GM19395 (cell line): Measurements from ENCODE around the gene BSND.
A peak's percentile ranks its signal among the peaks of the same experiment; 100 is the strongest.

Source experiments
- ATAC-seq: cut with Tn5 transposase; IDR thresholded peaks from one replicate; pipeline ENCODE4 v1.9.1; 2021; ENCODE audit warnings: mild to moderate bottlenecking, moderate library complexity; ENCODE audit not compliant: unreplicated experiment

BSND gene

DNA sequence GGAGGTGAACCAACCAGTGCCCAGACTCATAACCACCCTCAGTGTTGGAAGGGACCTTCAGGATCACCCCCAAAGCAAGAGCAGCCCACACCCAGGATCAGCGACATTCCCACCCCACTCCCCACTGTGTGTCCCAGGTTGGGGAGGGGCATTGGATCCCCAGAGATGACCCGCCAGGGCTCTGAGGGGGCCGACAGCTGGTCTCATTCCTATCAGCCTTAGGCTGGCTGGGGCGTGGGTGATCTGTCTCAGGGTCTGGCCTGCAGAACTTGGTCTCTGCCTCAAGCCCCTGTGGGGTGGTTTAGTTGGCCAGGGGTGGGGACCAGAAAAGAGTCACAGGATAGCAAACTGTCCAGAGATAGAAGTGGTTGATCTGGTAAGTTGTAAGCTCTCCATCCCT lies 7.8 kb upstream of the BSND start:
- ATAC-seq, result no peak

DNA sequence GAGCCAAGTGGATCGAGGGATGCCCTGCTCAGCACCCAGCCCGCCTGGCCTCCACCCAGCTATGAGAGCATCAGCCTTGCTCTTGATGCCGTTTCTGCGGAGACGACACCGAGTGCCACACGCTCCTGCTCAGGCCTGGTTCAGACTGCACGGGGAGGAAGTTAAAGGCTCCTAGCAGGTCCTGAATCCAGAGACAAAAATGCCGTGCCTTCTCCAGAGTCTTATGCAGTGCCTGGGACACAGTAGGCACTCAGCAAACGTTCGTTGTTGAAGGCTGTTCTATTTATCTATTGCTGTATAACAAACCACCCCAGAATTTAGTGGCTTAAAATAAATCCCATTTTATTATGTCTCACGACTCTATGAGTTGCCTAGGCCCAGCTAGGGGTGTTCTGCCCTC lies 6.8 kb upstream of the BSND start:
- ATAC-seq, result no peak

GRCh38 chr1:54993140-54993539 lies 5.6 kb upstream of the BSND start:
- no peak for ATAC-seq

- no peak for ATAC-seq
Observed at GRCh38 chr1:54994355-54994990, 4.3 kb upstream of the BSND start.

DNA sequence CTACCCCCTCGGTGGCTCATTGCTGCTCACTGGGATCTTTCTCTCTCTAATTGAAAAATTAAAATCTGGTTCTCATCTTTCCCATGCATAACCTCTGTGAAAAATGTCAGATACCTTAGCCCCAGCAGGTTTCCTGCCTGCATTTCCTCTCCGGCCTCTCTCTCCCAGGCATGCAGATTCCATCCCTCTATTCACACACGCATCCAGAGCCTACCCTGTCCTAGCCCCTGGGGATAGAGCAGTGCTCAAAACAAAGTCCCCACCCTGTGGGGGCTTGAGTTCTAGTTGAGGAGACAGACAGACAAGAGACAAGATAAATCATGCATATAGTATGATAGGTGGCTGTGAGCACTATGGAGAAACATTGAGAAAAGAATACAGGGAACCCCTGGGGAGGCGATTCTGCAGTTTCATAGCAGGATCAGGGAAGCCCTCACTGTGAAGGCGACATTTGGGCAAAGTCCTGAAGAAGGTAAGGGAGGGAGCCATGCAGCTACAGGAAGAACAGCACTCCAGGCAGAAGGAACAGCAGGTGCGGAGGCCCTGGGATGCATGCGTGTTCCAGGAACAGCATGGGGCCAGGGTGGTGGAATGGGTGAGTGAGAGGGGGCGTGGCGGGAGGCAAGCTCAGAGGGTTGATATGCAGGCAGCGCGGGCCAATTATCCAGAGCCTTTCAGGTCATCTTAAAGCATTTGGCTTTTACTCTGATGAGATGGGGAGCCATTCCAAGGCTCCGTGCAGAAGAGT lies 3.5 kb upstream of the BSND start:
- no peak for ATAC-seq

GRCh38 chr1:54995835-54996234 lies 2.9 kb upstream of the BSND start:
- ATAC-seq, result no peak

- ATAC-seq, result peak; percentile 91
Observed at GRCh38 chr1:54996359-54996868, 2.3 kb upstream of the BSND start.

- no peak for ATAC-seq
Observed at GRCh38 chr1:54996869-54997710, 1.6 kb upstream of the BSND start.

- no peak for ATAC-seq
Observed at GRCh38 chr1:54997711-54997986, 1.1 kb upstream of the BSND start.

- ATAC-seq, result no peak
Observed at GRCh38 chr1:54998100-54998499, 633 bp upstream of the BSND start.

DNA sequence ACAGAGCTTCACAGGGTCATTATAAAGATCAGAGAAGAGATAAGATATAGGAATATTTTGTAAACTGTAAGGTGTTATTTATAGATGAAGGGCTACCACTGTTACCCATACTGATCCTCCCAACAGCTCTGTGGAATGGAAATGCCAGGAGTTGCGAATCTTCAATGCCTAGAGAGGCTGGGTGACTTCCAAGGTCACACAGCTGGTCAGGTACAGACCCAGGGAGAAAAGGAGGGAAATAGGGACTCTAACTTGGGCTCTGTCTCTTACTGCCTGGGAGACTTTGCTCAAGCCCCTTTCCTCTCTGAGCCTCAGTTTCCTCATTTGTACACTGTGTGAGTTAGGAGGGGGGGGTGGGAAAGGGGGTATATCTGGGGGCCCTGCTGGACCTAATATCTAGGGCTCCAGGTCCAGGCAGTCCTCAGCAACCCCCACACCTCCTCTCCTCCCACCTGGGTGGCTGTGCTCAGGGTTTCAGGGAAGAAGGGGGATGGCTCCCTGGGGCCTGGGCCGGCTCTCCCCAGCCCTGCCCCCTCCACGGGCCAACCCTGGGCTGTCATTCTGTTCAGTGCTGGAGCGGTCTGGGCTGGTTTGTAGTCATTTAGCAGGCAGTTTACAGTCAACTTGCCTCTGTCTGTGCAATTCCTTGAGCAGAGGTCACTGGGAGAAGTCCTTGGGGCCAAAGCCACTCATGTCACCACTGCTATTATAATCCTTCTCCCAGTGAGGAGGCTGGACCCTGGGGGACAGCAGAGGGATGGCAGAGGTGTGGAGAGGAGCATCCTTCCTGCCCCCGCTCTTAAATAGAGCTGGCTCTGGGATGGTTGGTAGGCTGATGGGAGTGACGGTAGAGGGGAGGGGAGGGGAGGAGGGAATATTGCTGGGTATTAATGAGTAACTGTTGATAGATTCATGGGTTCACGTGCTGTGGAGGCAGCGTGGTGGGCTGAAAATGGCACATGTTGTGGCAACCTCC lies 1.7 kb downstream of the BSND start:
- ATAC-seq, result no peak

GRCh38 chr1:55001311-55001710 lies 2.6 kb downstream of the BSND start:
- ATAC-seq, result no peak

DNA sequence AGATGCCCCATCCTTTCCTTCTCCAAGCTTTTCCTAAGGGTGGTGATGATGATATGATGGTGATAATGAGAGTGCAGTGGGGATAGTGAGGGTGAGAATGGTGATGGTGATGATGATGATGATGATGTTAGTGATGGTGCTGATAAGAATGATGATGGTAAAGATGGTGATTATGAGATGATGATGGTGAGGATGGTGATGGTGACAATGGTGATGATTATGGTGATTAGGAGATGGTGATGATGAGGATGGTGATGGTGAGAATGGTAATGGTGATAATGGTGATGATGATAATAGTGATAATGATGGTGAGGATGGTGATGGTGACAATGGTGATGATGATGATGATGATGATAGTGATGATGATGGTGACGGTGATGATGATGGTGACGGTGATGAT lies 4.0 kb downstream of the BSND start:
- no peak for ATAC-seq

- no peak for ATAC-seq
Observed at GRCh38 chr1:55005351-55006140, 6.8 kb downstream of the BSND start.

- no peak for ATAC-seq
Observed at GRCh38 chr1:55006931-55007330, 8.2 kb downstream of the BSND start.

- ATAC-seq, result no peak
Observed at GRCh38 chr1:55007625-55008024, 8.9 kb downstream of the BSND start.

GRCh38 chr1:55010194-55010886 lies 11.6 kb downstream of the BSND start:
- ATAC-seq, result no peak

- ATAC-seq, result no peak
Observed at GRCh38 chr1:55010887-55011217, 12.1 kb downstream of the BSND start.

- ATAC-seq, result no peak
Observed at GRCh38 chr1:55012661-55013060, 13.9 kb downstream of the BSND start.
